PC-3 (cell line): Measurements from ENCODE around the gene ZNRF1. TPM values are rescaled to one million over a fixed set of nuclear protein-coding genes. Genes with fewer than 3 reads are reported as not detected.

Experiments
- ATAC-seq: fragments of 200-7000 bp; cut with Tn5 transposase; 2 replicates; pipeline ENCODE4 v1.9.1; 2020; ENCODE audit warnings: mild to moderate bottlenecking, moderate library complexity
- BruUV-seq: library from RNA; stranded (reverse); fragments of 400-500 nt; replicated peaks from 2 replicates; lab custom pipeline; 2021; lab: Mats Ljungman, UMichigan
- CTCF ChIA-PET: fragments of 300-600 bp; sonication (Branson Sonifier 250); formaldehyde crosslinking; loops from one replicate; lab custom pipeline; 2022; ENCODE audit warnings: antibody characterized with exemption; lab: Charles Lee
- POLR2A ChIA-PET: fragments of 300-600 bp; sonication (Branson Sonifier 250); formaldehyde crosslinking; loops from one replicate; lab custom pipeline; 2022; ENCODE audit warnings: antibody characterized with exemption; ENCODE audit not compliant: unreplicated experiment; lab: Charles Lee
- DNase-seq: peaks from one replicate; pipeline ENCODE4 v3.0.0-alpha.2; 2015
- H2AFZ ChIP-seq: fragments of 300-600 bp; sonication (generic); 2 replicates; pipeline ENCODE4 v1.6.0; 2016; ENCODE audit warnings: antibody characterized with exemption, low read length
- H3F3A ChIP-seq: fragments of 300-600 bp; sonication (generic); one replicate; pipeline ENCODE4 v1.6.0; 2017; ENCODE audit warnings: antibody characterized with exemption, low read length, control low read depth, mild to moderate bottlenecking; ENCODE audit not compliant: unreplicated experiment
- H3K27ac ChIP-seq: fragments of 300-600 bp; sonication (generic); 2 replicates; pipeline ENCODE4 v1.5.1; 2016; ENCODE audit warnings: mild to moderate bottlenecking, low read length
- H3K27me3 ChIP-seq: fragments of 300-600 bp; sonication (generic); 2 replicates; pipeline ENCODE4 v1.6.1; 2016; ENCODE audit warnings: low read length, mixed read lengths
- H3K36me3 ChIP-seq: fragments of 300-600 bp; sonication (generic); 2 replicates; pipeline ENCODE4 v1.6.1; 2016; ENCODE audit warnings: low read depth, mixed run types, low read length, mixed read lengths
- H3K4me1 ChIP-seq: fragments of 300-600 bp; sonication (generic); 2 replicates; pipeline ENCODE4 v1.5.1; 2016; ENCODE audit warnings: low read length; ENCODE audit not compliant: insufficient read depth
- H3K4me2 ChIP-seq: fragments of 300-600 bp; sonication (generic); 2 replicates; pipeline ENCODE4 v1.6.0; 2016; ENCODE audit warnings: low read length
- H3K4me3 ChIP-seq: fragments of 300-600 bp; sonication (generic); 2 replicates; pipeline ENCODE4 v1.5.1; 2016; ENCODE audit warnings: mild to moderate bottlenecking, low read length, mixed read lengths
- H3K79me2 ChIP-seq: fragments of 300-600 bp; sonication (generic); 2 replicates; pipeline ENCODE4 v1.6.1; 2017; ENCODE audit warnings: low read length, mixed read lengths
- H3K9ac ChIP-seq: fragments of 300-600 bp; sonication (generic); 2 replicates; pipeline ENCODE4 v1.6.0; 2016; ENCODE audit warnings: mild to moderate bottlenecking, low read length
- H3K9me2 ChIP-seq: fragments of 300-600 bp; sonication (generic); replicated peaks from 2 replicates; pipeline ENCODE4 v1.6.1; 2016; ENCODE audit warnings: mixed run types, low read length, mixed read lengths
- H3K9me3 ChIP-seq: fragments of 300-600 bp; sonication (generic); 2 replicates; pipeline ENCODE4 v1.6.1; 2016; ENCODE audit warnings: low read length, mixed read lengths
- H4K20me1 ChIP-seq: fragments of 300-600 bp; sonication (generic); 2 replicates; pipeline ENCODE4 v1.6.1; 2016; ENCODE audit warnings: low read length, mixed read lengths
- EZH2 ChIP-seq: fragments of 300-600 bp; sonication (generic); IDR thresholded peaks from one replicate; pipeline ENCODE4 v1.6.1; 2017; ENCODE audit warnings: antibody characterized with exemption, mild to moderate bottlenecking, low read length; ENCODE audit not compliant: unreplicated experiment
- EZH2phosphoT487 ChIP-seq: fragments of 300-600 bp; sonication (generic); IDR thresholded peaks from 2 replicates; pipeline ENCODE4 v1.6.1; 2018; ENCODE audit warnings: mild to moderate bottlenecking, antibody characterized with exemption, low read length, borderline replicate concordance
- intact Hi-C: fragments of 100-400 bp; cut with micrococcal nuclease; formaldehyde crosslinking; loops from 2 replicates; pipeline ENCODE4 v1.9.0; 2023
- total RNA-seq: library from RNA; depleted of rRNA; stranded (reverse); fragments of >200 nt; gene quantifications from 2 replicates; pipeline ENCODE4 v1.2.3, GENCODE V29; 2014
- TF ChIP-seq, protein P1 (sequence below): fragments of 300-600 bp; sonication (generic); conservative IDR thresholded peaks from 2 replicates; pipeline ENCODE4 v1.5.1; 2017; ENCODE audit warnings: antibody characterized with exemption, low read depth, mild to moderate bottlenecking, low read length

Gene ZNRF1
- total RNA-seq, 1 experiment from 2014 or later = 60.4 TPM

DNA sequence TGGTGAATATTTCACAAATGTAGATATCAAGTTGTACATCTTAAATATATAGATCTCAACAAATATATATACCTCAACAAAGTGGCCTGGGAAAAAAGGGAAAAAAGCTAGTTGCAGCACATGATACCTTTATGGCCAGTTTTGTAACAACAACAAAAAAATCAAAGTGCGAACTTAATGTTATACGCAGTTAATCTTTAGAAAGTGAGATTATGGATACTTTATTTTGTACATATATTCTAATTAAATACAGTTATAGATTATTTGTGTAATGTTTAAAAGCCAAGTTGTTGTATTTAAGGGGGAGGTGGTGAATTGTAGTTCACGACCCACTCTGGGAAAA is 149.1 kb downstream of the ZNRF1 start:
- intact Hi-C loops = loop anchor here (2.0 kb wide), 1 partner anchor 31 kb away; the partner anchor contains the start of gene LDHD
- CTCF ChIA-PET = no interaction called here
- peak overlapping the region; percentile 93 for H3K4me2 ChIP-seq
- H3K9me3 ChIP-seq = peaks cover 13% of the 10 kb centered on the region
- H3K79me2 ChIP-seq = peaks cover 32% of the 10 kb centered on the region
- no peak for DNase-seq
- POLR2A ChIA-PET = no interaction called here
- H3K36me3 ChIP-seq = peaks cover 16% of the 10 kb centered on the region; the same call in 1 of the 2 replicates
- H3K4me1 ChIP-seq = no peaks in the 10 kb centered on the region
- H3K9ac ChIP-seq = no peak overlapping the region; the same call in 1 of the 2 replicates
- peak overlapping the region; percentile 98 for H3K4me3 ChIP-seq
- H3K27me3 ChIP-seq = no peaks in the 10 kb centered on the region
- no peaks in the 10 kb centered on the region for H3K9me2 ChIP-seq
- H3F3A ChIP-seq = no peaks in the 10 kb centered on the region
- ATAC-seq = no peak
- no TSS peak for BruUV-seq
- no peak for TF ChIP-seq EZH2
- TF ChIP-seq, protein P1, sequence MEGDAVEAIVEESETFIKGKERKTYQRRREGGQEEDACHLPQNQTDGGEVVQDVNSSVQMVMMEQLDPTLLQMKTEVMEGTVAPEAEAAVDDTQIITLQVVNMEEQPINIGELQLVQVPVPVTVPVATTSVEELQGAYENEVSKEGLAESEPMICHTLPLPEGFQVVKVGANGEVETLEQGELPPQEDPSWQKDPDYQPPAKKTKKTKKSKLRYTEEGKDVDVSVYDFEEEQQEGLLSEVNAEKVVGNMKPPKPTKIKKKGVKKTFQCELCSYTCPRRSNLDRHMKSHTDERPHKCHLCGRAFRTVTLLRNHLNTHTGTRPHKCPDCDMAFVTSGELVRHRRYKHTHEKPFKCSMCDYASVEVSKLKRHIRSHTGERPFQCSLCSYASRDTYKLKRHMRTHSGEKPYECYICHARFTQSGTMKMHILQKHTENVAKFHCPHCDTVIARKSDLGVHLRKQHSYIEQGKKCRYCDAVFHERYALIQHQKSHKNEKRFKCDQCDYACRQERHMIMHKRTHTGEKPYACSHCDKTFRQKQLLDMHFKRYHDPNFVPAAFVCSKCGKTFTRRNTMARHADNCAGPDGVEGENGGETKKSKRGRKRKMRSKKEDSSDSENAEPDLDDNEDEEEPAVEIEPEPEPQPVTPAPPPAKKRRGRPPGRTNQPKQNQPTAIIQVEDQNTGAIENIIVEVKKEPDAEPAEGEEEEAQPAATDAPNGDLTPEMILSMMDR = no peak
- no peak for TF ChIP-seq EZH2phosphoT487
- no peak overlapping the region for H3K27ac ChIP-seq
- 0 out of 2 replicates have a peak overlapping the region, but pooled peaks have one; percentile 90 for H2AFZ ChIP-seq
- H4K20me1 ChIP-seq = no peaks in the 10 kb centered on the region

DNA sequence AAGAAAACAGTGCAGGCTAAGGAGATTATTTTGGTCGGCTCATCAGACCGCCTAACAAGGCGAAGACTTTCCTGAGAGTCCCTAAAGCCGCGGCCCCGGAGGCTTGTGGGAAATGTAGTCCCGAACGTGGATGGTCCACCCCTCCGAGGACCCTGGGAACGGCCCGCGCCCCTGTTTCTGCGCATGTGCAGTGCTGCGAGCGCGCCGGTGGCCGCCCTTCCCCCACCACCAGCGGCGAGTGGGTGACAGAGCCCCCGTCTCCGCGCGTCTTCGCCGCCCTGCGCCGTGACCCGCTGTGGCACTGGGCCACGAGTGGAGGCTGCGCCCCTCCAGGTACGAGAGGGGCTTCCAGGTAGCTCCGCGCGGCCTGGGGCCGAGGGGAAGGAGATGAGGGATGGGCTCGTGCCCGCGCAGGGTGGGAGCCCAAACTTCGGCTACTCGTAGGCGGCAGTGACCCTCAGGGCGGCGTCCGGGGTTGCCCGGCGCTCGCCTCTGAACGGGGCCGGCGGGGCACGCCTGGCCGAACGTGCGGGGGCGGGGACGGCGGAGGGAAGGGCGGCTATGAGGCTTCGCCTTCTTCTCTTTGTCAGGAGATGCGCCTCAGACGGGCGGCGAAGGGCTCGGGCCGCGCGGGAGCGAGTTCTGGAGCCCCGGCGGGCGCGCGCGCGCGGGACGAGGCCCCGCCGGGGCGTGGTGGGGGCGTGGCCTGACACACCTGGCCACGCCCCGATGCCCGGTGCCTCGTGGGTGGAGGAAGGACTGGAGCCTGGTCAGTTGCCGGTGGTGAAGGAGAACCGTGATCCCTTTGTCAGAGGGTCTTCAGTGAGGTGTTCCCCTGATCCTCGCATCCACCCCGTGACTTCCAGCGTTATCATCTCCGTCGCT is 149.7 kb downstream of the ZNRF1 start, which contains the start of gene ZFP1:
TSS of gene ZFP1 (plus strand) at position 214 of the 885 bp plus-strand sequence. CDS start 4,428 bp downstream, outside the sequence.
- no peaks in the 10 kb centered on the region for H3F3A ChIP-seq
- TF ChIP-seq EZH2 = no peak
- peak; percentile 87 for DNase-seq
- POLR2A ChIA-PET = no interaction called here
- H3K4me3 ChIP-seq = peak within 1 kb of the TSS; percentile 98
- CTCF ChIA-PET = no interaction called here
- H3K79me2 ChIP-seq = peaks cover 32% of the 10 kb centered on the region
- H3K9ac ChIP-seq = peak within 1 kb of the TSS; percentile 96
- H3K9me2 ChIP-seq = no peaks in the 10 kb centered on the region
- H3K36me3 ChIP-seq = peaks cover 22% of the 10 kb centered on the region
- H3K4me1 ChIP-seq = no peaks in the 10 kb centered on the region
- no peaks in the 10 kb centered on the region for H3K27me3 ChIP-seq
- no peaks in the 10 kb centered on the region for H4K20me1 ChIP-seq
- ATAC-seq = peak; percentile 90
- BruUV-seq = no TSS peak
- H3K27ac ChIP-seq = peak within 1 kb of the TSS; percentile 85
- intact Hi-C loops = loop anchor here (2.0 kb wide), 1 partner anchor 32 kb away; the partner anchor contains the start of gene LDHD
- H3K9me3 ChIP-seq = peaks cover 13% of the 10 kb centered on the region
- H3K4me2 ChIP-seq = peak within 1 kb of the TSS; percentile 93
- peak within 1 kb of the TSS; percentile 90 for H2AFZ ChIP-seq

DNA sequence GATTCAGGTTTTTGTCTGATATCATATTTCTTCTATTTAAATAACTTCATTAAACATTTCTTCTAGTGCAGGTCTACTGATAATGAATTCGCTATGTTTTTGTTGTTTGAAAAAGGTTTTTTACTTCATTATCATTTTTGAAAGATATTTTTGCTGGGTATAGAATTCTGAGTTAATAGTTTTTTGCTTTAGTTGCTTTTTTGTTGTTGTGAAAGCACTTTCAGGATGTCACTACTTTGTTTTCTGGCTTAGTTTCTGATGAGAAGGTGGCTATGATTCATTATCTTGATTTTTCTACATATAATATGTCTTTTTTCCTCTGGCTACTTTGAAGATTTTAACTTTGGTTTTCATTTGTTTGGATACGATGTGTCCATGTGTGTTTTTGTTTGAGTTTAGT is 153.0 kb downstream of the ZNRF1 start:
- DNase-seq (no peak), ATAC-seq (no peak)
- no peak overlapping the region for H2AFZ ChIP-seq
- no peak overlapping the region for H3K4me2 ChIP-seq
- H3K4me3 ChIP-seq = no peak overlapping the region
- no peaks in the 10 kb centered on the region for H3F3A ChIP-seq
- H3K27ac ChIP-seq = no peak overlapping the region
- no peaks in the 10 kb centered on the region for H3K9me2 ChIP-seq
- ChIA-PET POLR2A (no interaction called here), CTCF (no interaction called here)
- H3K27me3 ChIP-seq = no peaks in the 10 kb centered on the region
- intact Hi-C loops = no loop called here
- no peak overlapping the region for H3K9ac ChIP-seq
- no peaks in the 10 kb centered on the region for H3K4me1 ChIP-seq
- H3K79me2 ChIP-seq = peaks cover 32% of the 10 kb centered on the region
- TF ChIP-seq EZH2phosphoT487 = no peak
- TF ChIP-seq, protein P1 = no peak
- TF ChIP-seq EZH2 = no peak
- peaks cover 13% of the 10 kb centered on the region for H3K9me3 ChIP-seq
- peaks cover 32% of the 10 kb centered on the region for H3K36me3 ChIP-seq
- BruUV-seq = no TSS peak
- no peaks in the 10 kb centered on the region for H4K20me1 ChIP-seq
